Right lobe of liver (tissue), 4 donors: ENCODE measurements around the gene ZNF17.

Experiments
- POLR2A ChIP-seq: fragments of 450-650 bp; IDR thresholded peaks from one replicate; pipeline ENCODE4 v1.6.1; 2017; ENCODE audit warnings: antibody characterized with exemption, mild to moderate bottlenecking
- TF ChIP-seq, protein P1 (sequence below), 4 donors: fragments of 200-600 bp in 3 of 4; fragments of 450-650 bp in 1 of 4; IDR thresholded peaks; one replicate each; pipeline versions ENCODE4 v1.5.1 to v1.8.0; 2016 to 2022; ENCODE audit warnings: antibody characterized with exemption in 4 of 4, mild to moderate bottlenecking in 2 of 4
- donor health status: DM: no; HTN: no; CAD: no.
- donor health status: DM: no; HTN: no; CAD: no.
- donor health status: DM: no; HTN: yes; CAD: no.

DNA sequence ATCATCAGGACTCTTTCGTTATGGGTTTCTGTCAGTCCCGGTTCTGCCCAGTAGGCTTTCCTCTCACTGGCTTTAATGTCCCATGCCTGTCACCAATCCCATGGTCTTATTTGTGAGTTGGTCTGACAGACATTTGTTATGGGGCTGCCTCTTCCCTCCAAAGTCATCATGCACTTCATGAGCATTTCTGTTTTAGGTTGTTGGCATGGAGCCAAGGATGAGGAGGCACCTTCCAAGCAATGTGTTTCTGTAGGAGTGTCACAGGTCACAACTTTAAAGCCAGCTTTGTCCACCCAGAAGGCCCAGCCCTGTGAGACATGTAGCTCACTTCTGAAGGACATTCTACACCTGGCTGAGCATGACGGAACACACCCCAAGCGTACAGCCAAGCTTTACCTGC lies 8.5 kb downstream of the ZNF17 start:
- TF ChIP-seq, protein P1, sequence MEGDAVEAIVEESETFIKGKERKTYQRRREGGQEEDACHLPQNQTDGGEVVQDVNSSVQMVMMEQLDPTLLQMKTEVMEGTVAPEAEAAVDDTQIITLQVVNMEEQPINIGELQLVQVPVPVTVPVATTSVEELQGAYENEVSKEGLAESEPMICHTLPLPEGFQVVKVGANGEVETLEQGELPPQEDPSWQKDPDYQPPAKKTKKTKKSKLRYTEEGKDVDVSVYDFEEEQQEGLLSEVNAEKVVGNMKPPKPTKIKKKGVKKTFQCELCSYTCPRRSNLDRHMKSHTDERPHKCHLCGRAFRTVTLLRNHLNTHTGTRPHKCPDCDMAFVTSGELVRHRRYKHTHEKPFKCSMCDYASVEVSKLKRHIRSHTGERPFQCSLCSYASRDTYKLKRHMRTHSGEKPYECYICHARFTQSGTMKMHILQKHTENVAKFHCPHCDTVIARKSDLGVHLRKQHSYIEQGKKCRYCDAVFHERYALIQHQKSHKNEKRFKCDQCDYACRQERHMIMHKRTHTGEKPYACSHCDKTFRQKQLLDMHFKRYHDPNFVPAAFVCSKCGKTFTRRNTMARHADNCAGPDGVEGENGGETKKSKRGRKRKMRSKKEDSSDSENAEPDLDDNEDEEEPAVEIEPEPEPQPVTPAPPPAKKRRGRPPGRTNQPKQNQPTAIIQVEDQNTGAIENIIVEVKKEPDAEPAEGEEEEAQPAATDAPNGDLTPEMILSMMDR (IDR thresholded peaks at IDR 0.05) = no peak
- TF ChIP-seq POLR2A = no peak
